ENCODE measurements around the gene NUP188. TPM values are rescaled to one million over a fixed set of nuclear protein-coding genes. Genes with fewer than 3 reads are reported as not detected.

NUP188 gene
- total RNA-seq, 1 donor from 2014 or later, result 66.7 TPM

GRCh38 chr9:128913048-128913900 is 34.2 kb upstream of the NUP188 start:
- H3K9ac ChIP-seq, result no peak overlapping the region

GRCh38 chr9:128913995-128914772 is 33.3 kb upstream of the NUP188 start:
- no peak for TF ChIP-seq EZH2 (IDR thresholded peaks at IDR 0.05)
- TF ChIP-seq EZH2phosphoT487 (IDR thresholded peaks at IDR 0.05), result no peak
- no peak for TF ChIP-seq CTCF (IDR thresholded peaks at IDR 0.05)
- Histone ChIP-seq H3K4me2 (no peak overlapping the region), H3F3A (ENCODE audit: low read depth) (no peaks in the 10 kb centered on the region), H3K9me3 (ENCODE audit: low read depth) (no peaks in the 10 kb centered on the region), H4K20me1 (ENCODE audit: low read depth) (peaks cover 32% of the 10 kb centered on the region), H3K27me3 (no peaks in the 10 kb centered on the region), H3K79me2 (ENCODE audit: low read depth) (peaks cover 11% of the 10 kb centered on the region), H3K36me3 (no peaks in the 10 kb centered on the region), H3K4me1 (peaks cover 16% of the 10 kb centered on the region), H3K27ac (no peak overlapping the region), H3K9ac (no peak overlapping the region), H3K4me3 (no peak overlapping the region), H2AFZ (replicated peaks) (no peak overlapping the region)
- peaks cover 17% of the 10 kb centered on the region for H3K36me3 Mint-ChIP-seq
- H3K4me1 Mint-ChIP-seq, result peaks cover 19% of the 10 kb centered on the region
- no peaks in the 10 kb centered on the region for H3K9me3 Mint-ChIP-seq
- peaks cover 4% of the 10 kb centered on the region for H3K27me3 Mint-ChIP-seq (ENCODE audit: insufficient read depth, low read depth)
- H3K27ac Mint-ChIP-seq, result no peak overlapping the region
- no peak overlapping the region for H3K4me3 Mint-ChIP-seq
- no peak for DNase-seq (ENCODE audit: low spot score)

More at GRCh38 chr9:128913048-128913900, 34.2 kb upstream of the NUP188 start:
- no peaks in the 10 kb centered on the region for H3K9me3 Mint-ChIP-seq
- no peak overlapping the region for H3K4me3 Mint-ChIP-seq
- Histone ChIP-seq H3K36me3 (no peaks in the 10 kb centered on the region), H2AFZ (replicated peaks) (no peak overlapping the region), H3K4me3 (no peak overlapping the region), H3K79me2 (ENCODE audit: low read depth) (peaks cover 11% of the 10 kb centered on the region), H4K20me1 (ENCODE audit: low read depth) (peaks cover 35% of the 10 kb centered on the region), H3K4me1 (peaks cover 16% of the 10 kb centered on the region), H3K27me3 (no peaks in the 10 kb centered on the region), H3K4me2 (no peak overlapping the region), H3K27ac (no peak overlapping the region), H3K9me3 (ENCODE audit: low read depth) (no peaks in the 10 kb centered on the region), H3F3A (ENCODE audit: low read depth) (no peaks in the 10 kb centered on the region)
- peaks cover 4% of the 10 kb centered on the region for H3K27me3 Mint-ChIP-seq (ENCODE audit: insufficient read depth, low read depth)
- TF ChIP-seq EZH2 (IDR thresholded peaks at IDR 0.05) (no peak), CTCF (IDR thresholded peaks at IDR 0.05) (no peak), EZH2phosphoT487 (IDR thresholded peaks at IDR 0.05) (no peak)
- H3K4me1 Mint-ChIP-seq, result peaks cover 16% of the 10 kb centered on the region
- DNase-seq (ENCODE audit: low spot score), result no peak
- H3K36me3 Mint-ChIP-seq, result peaks cover 22% of the 10 kb centered on the region
- H3K27ac Mint-ChIP-seq, result peak overlapping the region; percentile 87

- Histone ChIP-seq H3K27me3 (no peaks in the 10 kb centered on the region), H3K9ac (no peak overlapping the region), H3K9me3 (ENCODE audit: low read depth) (no peaks in the 10 kb centered on the region), H3K36me3 (no peaks in the 10 kb centered on the region), H2AFZ (replicated peaks) (no peak overlapping the region), H3K4me1 (peaks cover 15% of the 10 kb centered on the region), H3F3A (ENCODE audit: low read depth) (peaks cover 7% of the 10 kb centered on the region), H3K27ac (no peak overlapping the region), H3K79me2 (ENCODE audit: low read depth) (peaks cover 11% of the 10 kb centered on the region), H3K4me3 (no peak overlapping the region), H3K4me2 (no peak overlapping the region), H4K20me1 (ENCODE audit: low read depth) (peaks cover 13% of the 10 kb centered on the region)
- H3K9me3 Mint-ChIP-seq, result no peaks in the 10 kb centered on the region
- no peak overlapping the region for H3K27ac Mint-ChIP-seq
- peaks cover 16% of the 10 kb centered on the region for H3K36me3 Mint-ChIP-seq
- no peak for DNase-seq (ENCODE audit: low spot score)
- no peak overlapping the region for H3K4me3 Mint-ChIP-seq
- H3K4me1 Mint-ChIP-seq, result peaks cover 23% of the 10 kb centered on the region
- H3K27me3 Mint-ChIP-seq (ENCODE audit: insufficient read depth, low read depth), result peaks cover 6% of the 10 kb centered on the region
- TF ChIP-seq EZH2 (IDR thresholded peaks at IDR 0.05), result no peak
- no peak for TF ChIP-seq EZH2phosphoT487 (IDR thresholded peaks at IDR 0.05)
- no peak for TF ChIP-seq CTCF (IDR thresholded peaks at IDR 0.05)
Measured at GRCh38 chr9:128916204-128916603, 31.3 kb upstream of the NUP188 start.
